ENCODE results near the gene STXBP4.

The STXBP4 gene

GRCh38 chr17:55174133-55174532 is 205.6 kb downstream of the STXBP4 start:
- no peak for DNase-seq (ENCODE audit: low read depth)

- DNase-seq (ENCODE audit: low read depth): no peak
These were observed 207.3 kb downstream of the STXBP4 start for GRCh38 chr17:55175788-55176427.

- peak; percentile 37 for DNase-seq (ENCODE audit: low read depth)
These were observed 208.7 kb downstream of the STXBP4 start for GRCh38 chr17:55177159-55177854.

- DNase-seq (ENCODE audit: low read depth): no peak
These were observed 209.3 kb downstream of the STXBP4 start for GRCh38 chr17:55177855-55178217.

GRCh38 chr17:55186937-55187770 is 218.6 kb downstream of the STXBP4 start:
- DNase-seq (ENCODE audit: low read depth): no peak

- DNase-seq (ENCODE audit: low read depth): no peak
These were observed 222.2 kb downstream of the STXBP4 start for GRCh38 chr17:55190748-55191147.

- no peak for DNase-seq (ENCODE audit: low read depth)
These were observed 230.3 kb downstream of the STXBP4 start for GRCh38 chr17:55198690-55199370.

GRCh38 chr17:55200904-55201303 is 232.3 kb downstream of the STXBP4 start:
- DNase-seq (ENCODE audit: low read depth): no peak

- DNase-seq (ENCODE audit: low read depth): no peak
These were observed 232.9 kb downstream of the STXBP4 start for GRCh38 chr17:55201308-55201932.

GRCh38 chr17:55202896-55203295 is 234.3 kb downstream of the STXBP4 start:
- DNase-seq (ENCODE audit: low read depth): no peak

- no peak for DNase-seq (ENCODE audit: low read depth)
These were observed 239.7 kb downstream of the STXBP4 start for GRCh38 chr17:55208078-55208812.

- no peak for DNase-seq (ENCODE audit: low read depth)
These were observed 241.7 kb downstream of the STXBP4 start for GRCh38 chr17:55210292-55210691.

- no peak for DNase-seq (ENCODE audit: low read depth)
These were observed 244.3 kb downstream of the STXBP4 start for GRCh38 chr17:55212880-55213279.

GRCh38 chr17:55215711-55216110 is 247.1 kb downstream of the STXBP4 start:
- DNase-seq (ENCODE audit: low read depth): no peak

GRCh38 chr17:55216888-55217287 is 248.3 kb downstream of the STXBP4 start:
- DNase-seq (ENCODE audit: low read depth): no peak

GRCh38 chr17:55219459-55219858 is 250.9 kb downstream of the STXBP4 start:
- DNase-seq (ENCODE audit: low read depth): no peak

- DNase-seq (ENCODE audit: low read depth): no peak
These were observed 251.4 kb downstream of the STXBP4 start for GRCh38 chr17:55219934-55220333.
